Measurements from ENCODE around the gene LILRB1.

DNA sequence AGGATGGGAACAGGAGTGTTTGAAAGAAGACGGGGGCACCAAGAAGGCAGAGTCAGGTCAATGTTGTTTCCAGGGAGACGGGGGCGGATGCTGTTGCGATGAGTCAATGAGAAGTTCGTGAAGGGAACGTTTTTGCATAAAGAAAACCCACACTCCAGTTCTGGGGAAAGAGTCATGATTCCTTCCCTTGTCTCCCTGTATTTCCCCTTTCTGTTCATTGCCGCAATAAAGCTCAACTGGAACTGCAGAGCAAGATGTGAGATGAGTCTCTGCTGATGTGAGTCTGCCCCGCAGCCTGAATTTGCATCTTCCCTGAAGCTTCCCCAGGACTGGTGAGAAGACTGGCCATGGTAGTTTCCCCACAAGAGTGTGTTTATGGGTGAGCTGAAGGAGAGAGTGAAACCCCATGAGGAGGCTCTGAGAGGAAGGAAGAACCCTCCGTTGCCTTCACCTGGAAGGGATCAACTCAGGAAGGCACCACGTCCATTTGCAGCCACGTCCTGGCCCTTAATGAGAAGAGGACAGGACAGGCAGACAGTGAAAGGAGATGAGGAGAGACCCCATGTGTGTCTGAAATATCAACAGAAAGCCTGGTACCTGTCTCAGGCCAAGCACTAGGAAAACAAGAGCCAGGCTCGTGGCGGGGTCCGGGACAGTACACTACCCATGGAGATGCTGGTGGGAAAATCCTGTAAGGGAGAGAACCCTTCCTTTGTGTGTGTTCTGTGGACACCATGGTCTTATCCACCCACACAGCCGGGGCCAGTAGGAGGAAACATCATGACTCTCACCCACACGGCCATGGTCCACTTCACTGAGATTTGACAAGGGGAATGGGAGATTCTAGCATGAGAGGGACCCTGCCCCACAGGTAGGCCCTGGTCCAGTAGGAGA, 23.1 kb upstream of the LILRB1 start:
- TF ChIP-seq, protein P1, sequence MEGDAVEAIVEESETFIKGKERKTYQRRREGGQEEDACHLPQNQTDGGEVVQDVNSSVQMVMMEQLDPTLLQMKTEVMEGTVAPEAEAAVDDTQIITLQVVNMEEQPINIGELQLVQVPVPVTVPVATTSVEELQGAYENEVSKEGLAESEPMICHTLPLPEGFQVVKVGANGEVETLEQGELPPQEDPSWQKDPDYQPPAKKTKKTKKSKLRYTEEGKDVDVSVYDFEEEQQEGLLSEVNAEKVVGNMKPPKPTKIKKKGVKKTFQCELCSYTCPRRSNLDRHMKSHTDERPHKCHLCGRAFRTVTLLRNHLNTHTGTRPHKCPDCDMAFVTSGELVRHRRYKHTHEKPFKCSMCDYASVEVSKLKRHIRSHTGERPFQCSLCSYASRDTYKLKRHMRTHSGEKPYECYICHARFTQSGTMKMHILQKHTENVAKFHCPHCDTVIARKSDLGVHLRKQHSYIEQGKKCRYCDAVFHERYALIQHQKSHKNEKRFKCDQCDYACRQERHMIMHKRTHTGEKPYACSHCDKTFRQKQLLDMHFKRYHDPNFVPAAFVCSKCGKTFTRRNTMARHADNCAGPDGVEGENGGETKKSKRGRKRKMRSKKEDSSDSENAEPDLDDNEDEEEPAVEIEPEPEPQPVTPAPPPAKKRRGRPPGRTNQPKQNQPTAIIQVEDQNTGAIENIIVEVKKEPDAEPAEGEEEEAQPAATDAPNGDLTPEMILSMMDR (IDR thresholded peaks at IDR 0.05), result no peak
- no peak for TF ChIP-seq POLR2A (IDR thresholded peaks at IDR 0.05)

All from lower leg skin (tissue), 3 donors.